Uterus (tissue), 4 donors: ENCODE data around the gene KLHL25. TPM values are rescaled to one million over a fixed set of nuclear protein-coding genes. Genes with fewer than 3 reads are reported as not detected.

Experiments used
- DNase-seq, 2 donors: peaks; one replicate each; pipeline ENCODE4 v3.0.0-alpha.2; 2019 to 2020
- H3K27ac ChIP-seq, 2 donors: fragments of 200-600 bp; sonication (generic); 1 replicate in 1 of 2; 2 replicates in 1 of 2; pipeline ENCODE4 v1.5.1; 2016 to 2018
- H3K27me3 ChIP-seq, 2 donors: fragments of 200-600 bp; sonication (generic); one replicate each; pipeline ENCODE4 v1.5.1; 2018 to 2019; ENCODE audit warnings: control low read depth in 1 of 2
- H3K36me3 ChIP-seq, 2 donors: fragments of 200-600 bp; sonication (generic); one replicate each; pipeline ENCODE4 v1.5.1; 2019; ENCODE audit warnings: control low read depth in 1 of 2
- H3K4me1 ChIP-seq, 2 donors: fragments of 200-600 bp; sonication (generic); one replicate each; pipeline ENCODE4 v1.5.1; 2018 to 2019; ENCODE audit warnings: control low read depth in 1 of 2
- H3K4me3 ChIP-seq, 2 donors: fragments of 200-600 bp; sonication (generic); 1 replicate in 1 of 2; 2 replicates in 1 of 2; pipeline ENCODE4 v1.5.1; 2018 to 2019; ENCODE audit warnings: mild to moderate bottlenecking in 1 of 2
- H3K9me3 ChIP-seq, 2 donors: fragments of 200-600 bp; sonication (generic); one replicate each; pipeline ENCODE4 v1.5.1; 2019; ENCODE audit warnings: control low read depth in 1 of 2
- CTCF ChIP-seq, 4 experiments: fragments of 200-600 bp in 2 of 4; fragments of 450-650 bp in 2 of 4; sonication (generic) in 2 of 4; IDR thresholded peaks; one replicate each; pipeline ENCODE4 v1.5.1; 2016 to 2019; ENCODE audit warnings: antibody characterized with exemption in 4 of 4, mild to moderate bottlenecking in 2 of 4, moderate library complexity in 1 of 4
- POLR2A ChIP-seq, 2 donors: fragments of 450-650 bp; IDR thresholded peaks; one replicate each; pipeline ENCODE4 v1.6.1; 2016; ENCODE audit warnings: antibody characterized with exemption in 2 of 2, mild to moderate bottlenecking in 1 of 2, moderate library complexity in 1 of 2
- intact Hi-C: fragments of 100-400 bp; cut with DNase I; formaldehyde crosslinking; loops from one replicate; pipeline ENCODE4 v1.15.1; 2023; ENCODE audit warnings: low total_unique reads
- total RNA-seq, 4 donors: library from RNA; depleted of rRNA in 3 of 4; stranded (reverse); fragments of >200 nt in 3 of 4; gene quantifications; one replicate each; pipeline versions ENCODE4 v1.1.0 to v1.2.4, GENCODE V29; 2014 to 2023
- donor health status: DM: yes; HTN: yes; CAD: no.

KLHL25 gene
- total RNA-seq, 4 donors from 2014 or later, result 6.2 to 19.5 (median 11.9) TPM

- Histone ChIP-seq H3K4me3 (peak overlapping the region; percentile 10 to 16), H3K27ac (peak overlapping the region; percentile 75 to 94), H3K9me3 (no peaks in the 10 kb centered on the region), H3K4me1 (peaks cover 7 to 23% of the 10 kb centered on the region in 2 donors), H3K27me3 (no peaks in the 10 kb centered on the region), H3K36me3 (no peaks in the 10 kb centered on the region)
- no peak for TF ChIP-seq CTCF (IDR thresholded peaks at IDR 0.05)
- TF ChIP-seq POLR2A (IDR thresholded peaks at IDR 0.05), result no peak
- intact Hi-C loops, result loop anchor here (5.0 kb wide), 1 partner anchor 43 kb away; the partner anchor contains the start of gene KLHL25
- peak; percentile 59 to 72 for DNase-seq
Measured at GRCh38 chr15:85749261-85750151, 45.2 kb downstream of the KLHL25 start.

DNA sequence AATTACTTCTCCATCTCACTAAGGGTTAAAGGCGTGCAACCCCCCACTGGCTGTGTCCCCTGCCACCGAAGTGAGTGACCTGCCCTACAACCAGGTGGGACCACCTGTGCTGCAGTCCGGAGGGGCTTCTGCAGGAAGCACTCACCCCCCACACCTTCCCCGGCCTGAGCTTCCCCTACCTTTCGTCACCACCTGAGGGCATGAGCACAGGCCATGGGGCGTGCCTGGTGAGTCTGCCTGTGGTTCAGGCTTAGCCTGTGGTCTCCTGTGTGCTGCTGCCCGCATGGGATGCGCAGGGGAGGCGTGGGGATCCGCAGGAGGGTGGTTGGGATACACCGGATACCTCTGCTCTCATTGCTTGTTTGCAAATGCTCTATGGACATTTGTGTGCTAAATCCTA, 46.0 kb downstream of the KLHL25 start:
- Histone ChIP-seq H3K27ac (peak overlapping the region; percentile 75 to 94), H3K4me1 (peaks cover 7 to 23% of the 10 kb centered on the region in 2 donors), H3K27me3 (no peaks in the 10 kb centered on the region), H3K4me3 (peak overlapping the region in 1 of 2 donors; percentile 10), H3K9me3 (no peaks in the 10 kb centered on the region), H3K36me3 (no peaks in the 10 kb centered on the region)
- DNase-seq, result peak; percentile 27 to 52
- intact Hi-C loops, result no loop called here
- TF ChIP-seq POLR2A (IDR thresholded peaks at IDR 0.05), result no peak
- peak in 1 of 4 experiments; percentile 2 for TF ChIP-seq CTCF (IDR thresholded peaks at IDR 0.05)

DNA sequence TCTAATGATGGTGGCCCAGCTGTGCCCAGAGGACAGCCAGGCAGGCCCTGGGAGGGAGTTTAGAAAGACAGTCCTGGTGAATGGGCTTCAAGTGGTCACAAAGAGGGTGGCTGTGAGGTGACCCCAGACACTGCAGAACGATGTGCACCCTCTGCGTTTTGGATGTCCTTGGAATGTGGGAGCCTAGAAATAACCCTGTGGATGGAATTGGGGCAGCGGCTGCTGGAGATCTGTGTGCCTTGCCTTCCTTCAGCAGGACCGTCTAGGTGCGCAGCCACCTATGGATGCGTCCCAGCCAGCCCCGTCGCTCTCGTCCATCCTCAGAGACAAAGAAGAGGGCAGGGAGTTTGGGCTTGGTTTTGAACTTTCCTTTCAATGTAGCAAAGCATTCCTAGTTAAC, 46.5 kb downstream of the KLHL25 start:
- Histone ChIP-seq H3K27ac (peak overlapping the region; percentile 75 to 94), H3K4me1 (peaks cover 7 to 23% of the 10 kb centered on the region in 2 donors), H3K9me3 (no peaks in the 10 kb centered on the region), H3K4me3 (no peak overlapping the region), H3K27me3 (no peaks in the 10 kb centered on the region), H3K36me3 (no peaks in the 10 kb centered on the region)
- intact Hi-C loops, result no loop called here
- no peak for TF ChIP-seq POLR2A (IDR thresholded peaks at IDR 0.05)
- no peak for TF ChIP-seq CTCF (IDR thresholded peaks at IDR 0.05)
- no peak for DNase-seq

- Histone ChIP-seq H3K36me3 (no peaks in the 10 kb centered on the region), H3K9me3 (no peaks in the 10 kb centered on the region), H3K4me1 (peaks cover 7 to 19% of the 10 kb centered on the region in 2 donors), H3K27ac (peak overlapping the region; percentile 0 to 29), H3K27me3 (no peaks in the 10 kb centered on the region), H3K4me3 (no peak overlapping the region)
- DNase-seq, result peak in 1 of 2 donors; percentile 13
- TF ChIP-seq POLR2A (IDR thresholded peaks at IDR 0.05) (no peak), CTCF (IDR thresholded peaks at IDR 0.05) (no peak)
- intact Hi-C loops, result no loop called here
Measured at GRCh38 chr15:85746641-85747040, 48.1 kb downstream of the KLHL25 start.

DNA sequence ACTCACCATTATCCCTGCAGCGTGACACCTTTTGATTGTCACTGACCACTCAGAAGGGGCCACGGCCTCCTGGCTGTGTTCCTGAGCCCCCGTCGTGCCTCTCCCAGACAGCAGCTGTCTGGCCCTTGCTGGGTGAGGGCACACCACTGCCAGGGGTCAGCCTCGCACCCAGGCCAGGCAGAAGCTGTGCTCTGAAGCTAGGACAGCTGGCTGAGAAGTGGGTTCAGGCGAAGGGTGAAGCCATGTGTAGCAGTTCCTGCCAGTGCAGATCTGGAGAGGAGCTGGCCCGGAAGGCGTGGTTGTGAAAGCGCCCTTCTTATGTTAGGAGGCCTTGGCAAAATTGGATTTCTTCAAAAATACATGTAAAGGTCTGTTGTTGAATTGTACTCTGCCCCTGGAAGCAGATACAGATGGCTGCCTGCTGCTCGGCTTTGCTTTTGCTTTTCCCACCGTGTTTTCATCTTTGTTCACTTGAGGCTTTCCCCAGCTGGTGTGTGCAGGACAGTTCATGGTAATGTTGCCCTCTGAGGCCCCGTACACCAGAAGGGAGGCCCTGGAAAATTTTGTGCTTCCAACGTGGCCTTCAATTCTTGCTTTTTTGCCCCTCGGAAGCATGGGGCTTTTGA, 49.1 kb downstream of the KLHL25 start:
- H3K9me3 ChIP-seq, result no peaks in the 10 kb centered on the region
- H3K27me3 ChIP-seq, result no peaks in the 10 kb centered on the region
- peaks cover 0 to 19% of the 10 kb centered on the region in 2 donors for H3K4me1 ChIP-seq
- no peak overlapping the region for H3K4me3 ChIP-seq
- TF ChIP-seq CTCF (IDR thresholded peaks at IDR 0.05) (no peak), POLR2A (IDR thresholded peaks at IDR 0.05) (no peak)
- intact Hi-C loops, result no loop called here
- peak overlapping the region; percentile 29 to 34 for H3K27ac ChIP-seq
- peak in 1 of 2 donors; percentile 12 for DNase-seq
- H3K36me3 ChIP-seq, result no peaks in the 10 kb centered on the region
